ENCODE data around the gene SHC3. TPM values are rescaled to one million over a fixed set of nuclear protein-coding genes. Genes with fewer than 3 reads are reported as not detected.

Gene SHC3
- total RNA-seq, 1 experiment from 2014 or later = 0.27 TPM

DNA sequence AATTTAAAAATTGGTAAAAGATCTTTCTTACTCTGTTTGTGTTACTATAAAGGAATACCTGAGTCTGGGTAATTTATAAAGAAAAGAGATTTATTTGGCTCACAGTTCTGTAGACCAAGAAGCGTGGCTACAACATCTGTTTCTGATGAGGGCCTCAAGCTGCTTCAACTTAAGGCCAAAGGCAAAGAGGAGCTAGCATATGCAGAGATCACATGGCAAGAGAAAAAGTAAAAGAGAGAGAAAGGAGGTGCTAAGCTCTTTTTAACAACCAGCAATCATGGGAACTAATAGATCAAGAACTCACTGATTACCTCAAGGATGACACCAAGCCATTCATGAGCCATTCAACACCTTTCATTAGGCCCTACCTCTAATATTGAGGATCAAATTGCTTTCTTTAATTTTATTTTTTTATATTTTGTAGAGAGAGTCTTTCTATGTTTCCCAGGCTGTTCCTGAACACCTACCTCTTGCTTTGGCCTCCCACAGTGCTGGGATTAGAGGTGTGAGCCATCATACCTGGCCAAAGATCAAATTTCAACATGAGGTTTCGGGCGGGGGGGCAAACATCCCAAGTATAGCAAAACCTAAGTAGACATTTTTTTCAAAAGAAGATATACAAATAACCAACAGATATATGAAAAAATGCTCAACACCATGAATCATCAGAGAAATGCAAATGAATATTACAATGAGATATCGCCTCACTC lies 16.0 kb upstream of the SHC3 start:
- ATAC-seq (no peak), DNase-seq (ENCODE audit: low read depth, low spot score) (no peak)
- H3K9ac ChIP-seq (ENCODE audit: low read length) = no peak overlapping the region
- intact Hi-C loops (cut with micrococcal nuclease) = loop anchor here (5.0 kb wide), 1 partner anchor 78 kb away; no protein-coding TSS in a partner anchor
- ChIA-PET CTCF (no interaction called here), POLR2A (no interaction called here), RAD21 (ENCODE audit: low non-redundant PET in 1 of 2, low total read pairs in 2 of 2, uncharacterized antibody in 2 of 2, unreplicated experiment in 2 of 2) (no interaction called here)
- no peak overlapping the region for H3K4me2 ChIP-seq (ENCODE audit: low read length)
- no peaks in the 10 kb centered on the region for H3K9me2 ChIP-seq (ENCODE audit: insufficient read depth)
- no TSS peak for BruUV-seq (replicated peaks)
- no peaks in the 10 kb centered on the region for H3K27me3 ChIP-seq (ENCODE audit: insufficient read depth, low read length)
- H3K36me3 ChIP-seq (ENCODE audit: control insufficient read depth in 1 of 2, insufficient read depth in 2 of 2, low read length in 2 of 2) = no peaks in the 10 kb centered on the region
- H3K4me3 ChIP-seq (replicated peaks in 1 of 2; ENCODE audit: low read depth in 1 of 2, low read length in 2 of 2) = no peak overlapping the region
- no peak overlapping the region for H2AFZ ChIP-seq (ENCODE audit: low read depth, low read length, poor library complexity, severe bottlenecking)
- H3K4me1 ChIP-seq (ENCODE audit: control insufficient read depth in 1 of 2, insufficient read depth in 2 of 2, low read length in 2 of 2) = no peaks in the 10 kb centered on the region
- no peaks in the 10 kb centered on the region for H4K20me1 ChIP-seq (ENCODE audit: insufficient read depth)
- H3K79me2 ChIP-seq (ENCODE audit: insufficient read depth, low read length) = no peaks in the 10 kb centered on the region
- peaks cover 0 to 4% of the 10 kb centered on the region in 2 experiments; a peak in 1 of 4 replicates for H3K9me3 ChIP-seq (ENCODE audit: control insufficient read depth in 1 of 2, insufficient read depth in 1 of 2, low read depth in 1 of 2, low read length in 2 of 2)
- TF ChIP-seq, protein P1, sequence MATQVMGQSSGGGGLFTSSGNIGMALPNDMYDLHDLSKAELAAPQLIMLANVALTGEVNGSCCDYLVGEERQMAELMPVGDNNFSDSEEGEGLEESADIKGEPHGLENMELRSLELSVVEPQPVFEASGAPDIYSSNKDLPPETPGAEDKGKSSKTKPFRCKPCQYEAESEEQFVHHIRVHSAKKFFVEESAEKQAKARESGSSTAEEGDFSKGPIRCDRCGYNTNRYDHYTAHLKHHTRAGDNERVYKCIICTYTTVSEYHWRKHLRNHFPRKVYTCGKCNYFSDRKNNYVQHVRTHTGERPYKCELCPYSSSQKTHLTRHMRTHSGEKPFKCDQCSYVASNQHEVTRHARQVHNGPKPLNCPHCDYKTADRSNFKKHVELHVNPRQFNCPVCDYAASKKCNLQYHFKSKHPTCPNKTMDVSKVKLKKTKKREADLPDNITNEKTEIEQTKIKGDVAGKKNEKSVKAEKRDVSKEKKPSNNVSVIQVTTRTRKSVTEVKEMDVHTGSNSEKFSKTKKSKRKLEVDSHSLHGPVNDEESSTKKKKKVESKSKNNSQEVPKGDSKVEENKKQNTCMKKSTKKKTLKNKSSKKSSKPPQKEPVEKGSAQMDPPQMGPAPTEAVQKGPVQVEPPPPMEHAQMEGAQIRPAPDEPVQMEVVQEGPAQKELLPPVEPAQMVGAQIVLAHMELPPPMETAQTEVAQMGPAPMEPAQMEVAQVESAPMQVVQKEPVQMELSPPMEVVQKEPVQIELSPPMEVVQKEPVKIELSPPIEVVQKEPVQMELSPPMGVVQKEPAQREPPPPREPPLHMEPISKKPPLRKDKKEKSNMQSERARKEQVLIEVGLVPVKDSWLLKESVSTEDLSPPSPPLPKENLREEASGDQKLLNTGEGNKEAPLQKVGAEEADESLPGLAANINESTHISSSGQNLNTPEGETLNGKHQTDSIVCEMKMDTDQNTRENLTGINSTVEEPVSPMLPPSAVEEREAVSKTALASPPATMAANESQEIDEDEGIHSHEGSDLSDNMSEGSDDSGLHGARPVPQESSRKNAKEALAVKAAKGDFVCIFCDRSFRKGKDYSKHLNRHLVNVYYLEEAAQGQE (IDR thresholded peaks at IDR 0.05; ENCODE audit: low read depth) = no peak
- TF ChIP-seq TCF7L2 (IDR thresholded peaks at IDR 0.05; ENCODE audit: borderline replicate concordance, extremely low read depth, insufficient read depth, insufficient read length) = no peak
- no peak for TF ChIP-seq POLR2AphosphoS5 (IDR thresholded peaks at IDR 0.05; ENCODE audit: low read depth, low read length)
- no peak for TF ChIP-seq YY1 (IDR thresholded peaks at IDR 0.05; ENCODE audit: extremely low read depth, insufficient replicate concordance, low read depth, low read length)
- TF ChIP-seq EZH2phosphoT487 (IDR thresholded peaks at IDR 0.05; ENCODE audit: borderline replicate concordance) = no peak
- TF ChIP-seq SIN3A (IDR thresholded peaks at IDR 0.05; ENCODE audit: low read depth) = no peak
- TF ChIP-seq, protein P2, sequence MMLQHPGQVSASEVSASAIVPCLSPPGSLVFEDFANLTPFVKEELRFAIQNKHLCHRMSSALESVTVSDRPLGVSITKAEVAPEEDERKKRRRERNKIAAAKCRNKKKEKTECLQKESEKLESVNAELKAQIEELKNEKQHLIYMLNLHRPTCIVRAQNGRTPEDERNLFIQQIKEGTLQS (IDR thresholded peaks at IDR 0.05) = no peak
- TF ChIP-seq, protein P3, sequence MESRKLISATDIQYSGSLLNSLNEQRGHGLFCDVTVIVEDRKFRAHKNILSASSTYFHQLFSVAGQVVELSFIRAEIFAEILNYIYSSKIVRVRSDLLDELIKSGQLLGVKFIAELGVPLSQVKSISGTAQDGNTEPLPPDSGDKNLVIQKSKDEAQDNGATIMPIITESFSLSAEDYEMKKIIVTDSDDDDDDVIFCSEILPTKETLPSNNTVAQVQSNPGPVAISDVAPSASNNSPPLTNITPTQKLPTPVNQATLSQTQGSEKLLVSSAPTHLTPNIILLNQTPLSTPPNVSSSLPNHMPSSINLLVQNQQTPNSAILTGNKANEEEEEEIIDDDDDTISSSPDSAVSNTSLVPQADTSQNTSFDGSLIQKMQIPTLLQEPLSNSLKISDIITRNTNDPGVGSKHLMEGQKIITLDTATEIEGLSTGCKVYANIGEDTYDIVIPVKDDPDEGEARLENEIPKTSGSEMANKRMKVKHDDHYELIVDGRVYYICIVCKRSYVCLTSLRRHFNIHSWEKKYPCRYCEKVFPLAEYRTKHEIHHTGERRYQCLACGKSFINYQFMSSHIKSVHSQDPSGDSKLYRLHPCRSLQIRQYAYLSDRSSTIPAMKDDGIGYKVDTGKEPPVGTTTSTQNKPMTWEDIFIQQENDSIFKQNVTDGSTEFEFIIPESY (IDR thresholded peaks at IDR 0.05; ENCODE audit: extremely low read depth, insufficient replicate concordance, low read length) = no peak
- no peak for TF ChIP-seq ZFX (IDR thresholded peaks at IDR 0.05)
- TF ChIP-seq ZNF274 (IDR thresholded peaks at IDR 0.05; ENCODE audit: low read depth, low read length) = no peak
- TF ChIP-seq, protein P4, sequence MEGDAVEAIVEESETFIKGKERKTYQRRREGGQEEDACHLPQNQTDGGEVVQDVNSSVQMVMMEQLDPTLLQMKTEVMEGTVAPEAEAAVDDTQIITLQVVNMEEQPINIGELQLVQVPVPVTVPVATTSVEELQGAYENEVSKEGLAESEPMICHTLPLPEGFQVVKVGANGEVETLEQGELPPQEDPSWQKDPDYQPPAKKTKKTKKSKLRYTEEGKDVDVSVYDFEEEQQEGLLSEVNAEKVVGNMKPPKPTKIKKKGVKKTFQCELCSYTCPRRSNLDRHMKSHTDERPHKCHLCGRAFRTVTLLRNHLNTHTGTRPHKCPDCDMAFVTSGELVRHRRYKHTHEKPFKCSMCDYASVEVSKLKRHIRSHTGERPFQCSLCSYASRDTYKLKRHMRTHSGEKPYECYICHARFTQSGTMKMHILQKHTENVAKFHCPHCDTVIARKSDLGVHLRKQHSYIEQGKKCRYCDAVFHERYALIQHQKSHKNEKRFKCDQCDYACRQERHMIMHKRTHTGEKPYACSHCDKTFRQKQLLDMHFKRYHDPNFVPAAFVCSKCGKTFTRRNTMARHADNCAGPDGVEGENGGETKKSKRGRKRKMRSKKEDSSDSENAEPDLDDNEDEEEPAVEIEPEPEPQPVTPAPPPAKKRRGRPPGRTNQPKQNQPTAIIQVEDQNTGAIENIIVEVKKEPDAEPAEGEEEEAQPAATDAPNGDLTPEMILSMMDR (IDR thresholded peaks at IDR 0.05 in 2 of 3, conservative IDR thresholded peaks at IDR 0.05 in 1 of 3; ENCODE audit: borderline replicate concordance in 1 of 3, insufficient read depth in 1 of 3, low read depth in 2 of 3, low read length in 2 of 3) = no peak
- TF ChIP-seq RAD21 (IDR thresholded peaks at IDR 0.05; ENCODE audit: low read depth) = no peak
- TF ChIP-seq SRF (IDR thresholded peaks at IDR 0.05; ENCODE audit: low read depth) = no peak
- TF ChIP-seq CBX3 (IDR thresholded peaks at IDR 0.05; ENCODE audit: low read depth) = no peak
- TF ChIP-seq SP1 (IDR thresholded peaks at IDR 0.05; ENCODE audit: low read depth) = no peak
- TF ChIP-seq, protein P5, sequence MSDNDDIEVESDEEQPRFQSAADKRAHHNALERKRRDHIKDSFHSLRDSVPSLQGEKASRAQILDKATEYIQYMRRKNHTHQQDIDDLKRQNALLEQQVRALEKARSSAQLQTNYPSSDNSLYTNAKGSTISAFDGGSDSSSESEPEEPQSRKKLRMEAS (IDR thresholded peaks at IDR 0.05) = no peak
- no peak for TF ChIP-seq EGR1 (IDR thresholded peaks at IDR 0.05; ENCODE audit: low read depth)
- no peak for TF ChIP-seq EZH2 (IDR thresholded peaks at IDR 0.05)
- TF ChIP-seq JUND (IDR thresholded peaks at IDR 0.05) = no peak
- TF ChIP-seq POLR2A (IDR thresholded peaks at IDR 0.05; ENCODE audit: borderline replicate concordance, extremely low read depth, insufficient read depth, insufficient read length) = no peak
- H3K27ac ChIP-seq (ENCODE audit: low read depth, low read length) = no peak overlapping the region

Data from HCT116 (cell line).